Immature natural killer cell (primary cell): Measurements from ENCODE around the gene TTPAL. TPM values are rescaled to one million over a fixed set of nuclear protein-coding genes. Genes with fewer than 3 reads are reported as not detected.

Experiments
- DNase-seq, 3 donors: peaks; one replicate each; pipeline ENCODE4 v3.0.0; 2022; ENCODE audit warnings: mixed read lengths in 1 of 3
- H3K27ac Mint-ChIP-seq, 6 donors: one replicate each; pipeline ENCODE4 v1.8.0; 2020; ENCODE audit warnings: mixed read lengths in 6 of 6, mild to moderate bottlenecking in 5 of 6, inconsistent platforms in 4 of 6, moderate library complexity in 3 of 6
- H3K27me3 Mint-ChIP-seq, 3 donors: one replicate each; pipeline ENCODE4 v1.8.0; 2020 to 2021; ENCODE audit warnings: low read depth in 3 of 3, mild to moderate bottlenecking in 3 of 3, mixed read lengths in 3 of 3, moderate library complexity in 3 of 3, inconsistent platforms in 1 of 3
- H3K36me3 Mint-ChIP-seq, 3 donors: one replicate each; pipeline ENCODE4 v1.8.0; 2020; ENCODE audit warnings: mixed read lengths in 3 of 3, inconsistent platforms in 2 of 3, mild to moderate bottlenecking in 2 of 3
- H3K4me1 Mint-ChIP-seq, 2 donors: one replicate each; pipeline ENCODE4 v1.8.0; 2020; ENCODE audit warnings: inconsistent platforms in 2 of 2, mild to moderate bottlenecking in 2 of 2, mixed read lengths in 2 of 2, moderate library complexity in 1 of 2
- H3K4me3 Mint-ChIP-seq, 5 donors: one replicate each; pipeline ENCODE4 v1.8.0; 2020; ENCODE audit warnings: mild to moderate bottlenecking in 5 of 5, mixed read lengths in 5 of 5, inconsistent platforms in 3 of 5, moderate library complexity in 3 of 5
- H3K9me3 Mint-ChIP-seq, 6 donors: one replicate each; pipeline ENCODE4 v1.8.0; 2020; ENCODE audit warnings: mild to moderate bottlenecking in 6 of 6, mixed read lengths in 6 of 6, inconsistent platforms in 4 of 6, moderate library complexity in 3 of 6
- polyA plus RNA-seq, 3 donors: library from polyadenylated mRNA; unstranded; fragments of 300-500 nt; fragmentation: Illumina TruSeq; gene quantifications; one replicate each; pipeline ENCODE4 v1.2.3, GENCODE V29; 2021

The TTPAL gene
- polyA plus RNA-seq, 3 donors from 2014 or later: 5.0 to 13.8 (median 5.6) TPM

DNA sequence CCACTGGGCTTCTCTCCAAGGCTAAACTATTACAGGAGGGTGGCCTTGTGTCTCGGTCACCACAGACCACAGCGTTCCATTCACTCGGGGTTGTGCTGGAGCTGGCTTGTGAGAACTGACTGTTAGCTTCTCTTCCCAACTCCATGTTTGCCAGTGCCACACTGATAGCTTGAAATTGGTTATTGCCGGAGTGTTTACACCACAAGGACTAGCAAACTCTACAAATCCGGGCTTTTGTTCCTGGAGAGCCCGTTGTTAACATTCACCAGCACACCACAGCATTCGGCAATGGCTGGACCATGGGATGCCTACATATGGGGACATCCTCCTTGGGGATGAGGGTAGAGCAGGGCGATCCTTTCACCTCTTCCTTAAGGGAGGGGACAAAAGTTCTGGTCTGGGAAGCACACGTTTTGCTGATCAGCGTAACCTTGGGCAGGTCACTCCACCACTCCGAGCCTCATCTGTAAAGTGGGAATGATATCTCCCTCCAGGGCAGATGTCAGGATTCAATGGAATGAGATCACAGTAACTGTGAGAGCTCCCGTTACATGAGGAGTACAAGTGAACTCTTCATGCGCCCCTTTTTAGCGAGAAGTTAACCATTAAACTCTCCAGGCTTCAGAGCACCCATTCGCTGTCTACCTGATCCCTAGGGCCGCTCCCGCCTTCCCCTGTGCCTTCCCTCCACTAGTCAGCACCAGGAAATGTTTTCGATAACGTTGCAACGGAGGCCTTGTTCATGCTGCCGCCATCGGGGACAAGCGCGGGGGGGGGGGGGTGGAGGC lies 41.7 kb upstream of the TTPAL start:
- H3K4me1 Mint-ChIP-seq: no peaks in the 10 kb centered on the region
- H3K27me3 Mint-ChIP-seq: peaks cover 0 to 6% (median 3%) of the 10 kb centered on the region in 3 donors
- H3K27ac Mint-ChIP-seq: no peak overlapping the region
- DNase-seq: no peak
- no peak overlapping the region for H3K4me3 Mint-ChIP-seq
- no peaks in the 10 kb centered on the region for H3K36me3 Mint-ChIP-seq
- no peaks in the 10 kb centered on the region for H3K9me3 Mint-ChIP-seq

DNA sequence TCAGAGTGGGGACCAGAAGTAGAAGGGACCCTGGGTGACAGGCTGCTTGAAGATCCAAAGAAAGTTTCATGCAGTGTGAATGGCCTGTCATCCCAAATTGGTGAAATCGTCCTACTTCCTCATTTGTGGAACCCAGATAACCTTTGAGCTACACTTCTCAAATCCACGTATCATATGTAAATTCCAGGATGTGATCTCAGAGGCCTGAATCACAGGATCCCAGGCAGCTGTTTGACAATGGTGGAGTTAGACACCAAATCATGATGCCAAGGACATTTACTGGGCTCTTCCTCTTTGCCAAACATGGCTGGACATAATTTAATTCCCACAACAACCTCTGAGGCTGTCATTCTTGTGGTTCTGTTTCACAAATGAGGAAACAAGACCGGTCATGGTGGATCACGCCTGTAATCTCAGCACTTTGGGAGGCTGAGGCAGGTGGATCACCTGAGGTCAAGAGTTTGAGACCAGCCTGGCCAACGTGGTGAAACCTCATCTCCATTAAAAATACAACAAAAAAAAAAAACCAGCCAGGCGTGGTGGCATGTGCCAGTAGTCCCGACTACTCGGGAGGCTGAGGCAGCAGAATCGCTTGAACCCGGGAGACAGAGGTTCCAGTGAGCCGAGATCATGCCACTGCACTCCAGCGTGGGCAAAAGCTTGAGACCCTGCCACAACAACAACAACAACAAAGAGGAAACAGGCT lies 39.9 kb upstream of the TTPAL start:
- H3K4me3 Mint-ChIP-seq: no peak overlapping the region
- no peaks in the 10 kb centered on the region for H3K9me3 Mint-ChIP-seq
- no peak overlapping the region for H3K27ac Mint-ChIP-seq
- H3K4me1 Mint-ChIP-seq: no peaks in the 10 kb centered on the region
- peaks cover 0 to 6% (median 3%) of the 10 kb centered on the region in 3 donors for H3K27me3 Mint-ChIP-seq
- H3K36me3 Mint-ChIP-seq: no peaks in the 10 kb centered on the region
- DNase-seq: no peak

DNA sequence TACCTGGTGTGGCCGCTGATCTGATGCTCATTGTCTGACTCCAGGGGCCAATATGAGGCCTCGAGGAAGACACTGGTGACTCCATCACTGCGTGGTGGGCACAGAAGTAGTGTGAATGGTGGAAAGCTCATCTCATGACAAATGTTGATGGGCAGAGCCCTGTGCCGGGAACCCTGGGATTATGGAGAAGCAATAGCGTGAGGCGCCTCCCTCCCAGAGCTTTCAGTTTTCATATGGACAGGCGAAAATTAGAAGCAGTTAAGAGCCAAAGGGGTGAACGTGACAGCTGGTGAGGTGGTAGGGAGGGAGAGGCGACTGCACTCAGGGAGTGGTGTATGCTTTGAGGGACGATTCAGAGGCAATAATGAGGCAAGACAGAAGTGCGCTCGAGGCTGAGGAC lies 39.3 kb upstream of the TTPAL start:
- H3K36me3 Mint-ChIP-seq: no peaks in the 10 kb centered on the region
- no peak for DNase-seq

GRCh38 chr20:44437497-44437896 lies 38.2 kb upstream of the TTPAL start:
- Mint-ChIP-seq H3K9me3 (no peaks in the 10 kb centered on the region), H3K4me3 (no peak overlapping the region), H3K27me3 (peaks cover 0 to 6% (median 2%) of the 10 kb centered on the region in 3 donors), H3K27ac (no peak overlapping the region), H3K36me3 (no peaks in the 10 kb centered on the region), H3K4me1 (no peaks in the 10 kb centered on the region)
- DNase-seq: no peak

More for the DNA sequence above, 39.3 kb upstream of the TTPAL start:
- Mint-ChIP-seq H3K27me3 (peaks cover 0 to 6% (median 4%) of the 10 kb centered on the region in 3 donors), H3K4me1 (no peaks in the 10 kb centered on the region), H3K27ac (no peak overlapping the region), H3K9me3 (no peaks in the 10 kb centered on the region), H3K4me3 (no peak overlapping the region)

DNA sequence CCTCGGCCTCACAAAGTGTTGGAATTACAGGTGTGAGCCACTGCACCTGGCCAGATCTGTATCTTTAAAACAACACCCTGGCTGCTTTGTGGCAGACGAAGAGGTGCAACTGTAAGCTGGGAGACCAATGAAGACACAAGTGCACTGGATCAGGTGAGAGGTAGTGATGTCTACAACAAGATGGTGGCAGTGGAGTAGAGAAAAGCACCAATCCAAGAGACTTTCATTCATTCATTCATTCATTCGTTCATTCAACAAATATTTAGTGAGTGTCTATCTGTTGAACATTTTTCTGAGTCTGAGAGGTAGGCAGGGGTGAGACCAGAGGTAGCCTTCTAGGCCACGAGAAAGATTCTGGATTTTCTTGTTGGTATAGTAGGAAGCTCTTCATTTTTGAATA lies 36.9 kb upstream of the TTPAL start:
- H3K4me1 Mint-ChIP-seq: no peaks in the 10 kb centered on the region
- no peaks in the 10 kb centered on the region for H3K36me3 Mint-ChIP-seq
- no peak overlapping the region for H3K27ac Mint-ChIP-seq
- no peaks in the 10 kb centered on the region for H3K9me3 Mint-ChIP-seq
- H3K4me3 Mint-ChIP-seq: no peak overlapping the region
- peaks cover under 1 to 6% (median 2%) of the 10 kb centered on the region in 3 donors for H3K27me3 Mint-ChIP-seq
- DNase-seq: no peak

DNA sequence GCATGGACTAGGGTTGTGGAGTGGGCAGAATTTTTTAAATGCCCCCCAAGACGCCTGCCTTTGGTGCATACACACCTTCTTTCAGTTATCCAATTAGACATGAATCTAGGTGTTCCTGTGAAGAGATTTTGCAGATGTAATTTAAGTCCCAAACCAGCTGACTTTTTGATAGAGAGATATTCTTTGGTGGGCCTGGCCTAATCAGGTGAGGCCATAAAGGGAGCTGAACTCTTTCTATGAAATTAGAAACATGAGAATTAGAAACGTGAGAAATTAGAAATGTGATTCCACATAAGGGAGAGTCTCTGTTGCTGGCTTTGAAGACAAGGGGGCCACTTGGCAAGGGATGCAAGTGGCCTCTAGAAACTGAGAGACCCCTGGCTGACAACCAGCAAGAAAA lies 36.4 kb upstream of the TTPAL start:
- Mint-ChIP-seq H3K9me3 (no peaks in the 10 kb centered on the region), H3K27me3 (peaks cover 2 to 6% (median 3%) of the 10 kb centered on the region in 3 donors), H3K4me1 (no peaks in the 10 kb centered on the region), H3K4me3 (no peak overlapping the region), H3K36me3 (no peaks in the 10 kb centered on the region), H3K27ac (no peak overlapping the region)
- no peak for DNase-seq

- no peak for DNase-seq
- Mint-ChIP-seq H3K27ac (no peak overlapping the region), H3K4me3 (no peak overlapping the region), H3K36me3 (no peaks in the 10 kb centered on the region), H3K27me3 (peaks cover 2 to 9% (median 3%) of the 10 kb centered on the region in 3 donors), H3K9me3 (no peaks in the 10 kb centered on the region), H3K4me1 (no peaks in the 10 kb centered on the region)
Measured at GRCh38 chr20:44442298-44443070, 33.2 kb upstream of the TTPAL start.

DNA sequence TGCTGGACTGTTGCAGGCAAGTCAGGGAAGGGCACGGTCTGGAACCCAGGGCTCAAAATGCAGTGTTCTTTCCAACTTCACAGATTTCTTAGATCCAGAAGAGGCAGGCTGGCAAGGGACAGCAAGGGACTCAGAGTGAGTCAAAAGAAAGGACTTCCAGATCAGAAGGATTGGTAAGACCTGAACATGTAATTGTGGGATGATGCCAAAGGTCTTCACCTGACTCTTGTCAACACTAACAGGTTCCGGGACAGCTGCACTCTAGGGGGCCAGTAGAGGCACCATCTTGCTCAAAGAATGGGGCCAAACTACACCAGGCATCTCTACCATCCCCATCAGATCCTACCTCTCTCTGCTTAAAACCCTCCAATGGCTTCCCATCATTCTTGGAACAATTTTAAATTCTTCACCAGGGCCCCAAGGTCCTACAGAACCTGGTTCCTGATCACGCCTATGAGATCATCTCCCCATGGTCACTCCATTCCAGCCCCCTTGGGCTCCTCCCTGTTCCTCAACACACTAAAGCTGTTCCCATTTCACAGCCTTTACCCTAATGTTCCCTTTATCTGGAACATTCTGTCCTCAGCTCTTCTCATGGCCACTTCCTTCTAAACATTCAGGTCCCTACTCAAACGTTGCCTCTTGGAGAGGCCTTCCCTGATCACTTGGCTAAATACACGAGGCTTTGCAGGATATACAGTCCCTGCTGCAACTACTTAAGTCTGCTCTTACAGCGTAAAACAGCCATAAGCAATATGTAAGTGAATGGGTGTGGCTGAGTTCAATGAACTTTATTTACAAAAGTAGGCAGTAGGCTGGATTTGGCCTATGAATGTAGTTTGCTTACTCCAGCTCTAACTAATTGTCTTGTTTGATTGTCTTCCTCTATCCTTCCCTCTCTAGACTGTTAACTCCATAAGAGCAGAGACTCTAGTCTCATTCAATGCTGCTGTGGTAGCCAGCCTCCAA lies 29.6 kb upstream of the TTPAL start:
- no peaks in the 10 kb centered on the region for H3K4me1 Mint-ChIP-seq
- H3K9me3 Mint-ChIP-seq: no peaks in the 10 kb centered on the region
- H3K4me3 Mint-ChIP-seq: no peak overlapping the region
- no peak for DNase-seq
- no peaks in the 10 kb centered on the region for H3K36me3 Mint-ChIP-seq
- no peak overlapping the region for H3K27ac Mint-ChIP-seq
- peaks cover 0 to 10% (median 3%) of the 10 kb centered on the region in 3 donors for H3K27me3 Mint-ChIP-seq

- H3K27me3 Mint-ChIP-seq: peaks cover 0 to 10% (median 3%) of the 10 kb centered on the region in 3 donors
- no peaks in the 10 kb centered on the region for H3K9me3 Mint-ChIP-seq
- DNase-seq: no peak
- H3K27ac Mint-ChIP-seq: peak overlapping the region in 1 of 6 donors; percentile 9
- H3K4me3 Mint-ChIP-seq: no peak overlapping the region
- H3K36me3 Mint-ChIP-seq: no peaks in the 10 kb centered on the region
- H3K4me1 Mint-ChIP-seq: no peaks in the 10 kb centered on the region
Measured at GRCh38 chr20:44447827-44448419, 27.8 kb upstream of the TTPAL start.

DNA sequence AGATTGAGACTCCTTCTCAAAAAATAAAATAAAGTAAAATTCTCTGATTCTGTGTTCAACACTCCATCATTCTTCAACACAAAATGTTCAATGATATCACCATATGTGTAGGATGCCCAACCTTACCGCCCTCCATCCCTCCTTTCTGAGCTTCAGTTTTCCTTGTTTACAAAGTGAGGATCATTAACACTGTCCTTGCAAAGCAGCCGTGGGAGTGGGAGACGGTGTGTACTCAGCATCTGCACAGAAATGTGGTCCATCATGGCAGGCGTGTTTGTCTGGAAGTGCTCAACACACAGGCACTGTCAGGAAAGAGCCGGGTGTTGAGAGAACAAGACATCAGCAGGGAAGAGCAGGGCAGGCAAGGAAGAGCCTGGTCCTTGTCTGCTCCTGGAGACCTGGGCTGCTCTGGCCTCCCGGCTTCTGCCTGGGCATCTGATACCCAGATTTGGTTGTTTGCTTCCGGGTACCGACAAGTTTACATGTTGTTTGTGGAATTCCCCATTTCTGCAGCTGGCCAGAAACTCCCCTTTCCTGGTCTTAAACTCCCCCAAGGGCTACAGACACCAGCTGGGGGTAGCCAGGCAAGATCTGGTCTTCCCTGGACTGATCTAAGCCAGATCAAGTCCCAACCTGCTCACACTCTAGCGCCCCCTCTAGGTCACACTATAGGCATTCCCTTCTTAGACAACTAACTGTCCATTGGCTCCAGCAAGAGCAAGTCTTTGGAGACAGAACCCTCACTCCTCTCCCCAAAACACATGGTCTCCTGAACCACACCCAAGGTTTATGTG lies 26.7 kb upstream of the TTPAL start:
- H3K36me3 Mint-ChIP-seq: no peaks in the 10 kb centered on the region

DNA sequence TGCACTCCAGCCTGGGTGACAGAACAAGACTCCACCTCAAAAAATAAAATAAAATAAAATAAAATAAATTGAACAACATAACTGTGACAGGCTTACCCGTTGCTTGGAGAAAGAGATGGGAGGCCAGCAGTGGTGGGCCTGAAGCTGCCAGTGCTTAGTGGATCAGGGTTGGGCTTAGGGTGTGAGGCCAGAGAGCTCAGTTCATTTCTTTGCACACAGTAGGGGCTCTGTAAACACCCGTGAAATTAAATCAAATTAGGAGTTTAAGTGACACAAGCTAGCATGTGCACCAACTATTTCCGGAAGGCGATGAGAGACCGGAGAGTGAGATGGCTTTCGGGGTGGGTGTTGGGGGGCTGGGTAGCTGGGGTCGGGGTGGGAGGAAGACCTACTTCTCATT lies 25.8 kb upstream of the TTPAL start:
- Mint-ChIP-seq H3K4me1 (no peaks in the 10 kb centered on the region), H3K4me3 (no peak overlapping the region), H3K27ac (no peak overlapping the region), H3K36me3 (no peaks in the 10 kb centered on the region), H3K9me3 (no peaks in the 10 kb centered on the region), H3K27me3 (peaks cover 0 to 10% (median 0%) of the 10 kb centered on the region in 3 donors)
- DNase-seq: no peak

More for the DNA sequence above, 26.7 kb upstream of the TTPAL start:
- DNase-seq: no peak
- Mint-ChIP-seq H3K4me3 (no peak overlapping the region), H3K27ac (no peak overlapping the region), H3K4me1 (no peaks in the 10 kb centered on the region), H3K27me3 (peaks cover 0 to 10% (median 1%) of the 10 kb centered on the region in 3 donors), H3K9me3 (no peaks in the 10 kb centered on the region)

- Mint-ChIP-seq H3K27me3 (peaks cover 0 to 7% (median 0%) of the 10 kb centered on the region in 3 donors), H3K27ac (no peak overlapping the region), H3K4me1 (no peaks in the 10 kb centered on the region), H3K9me3 (no peaks in the 10 kb centered on the region), H3K4me3 (no peak overlapping the region), H3K36me3 (no peaks in the 10 kb centered on the region)
- DNase-seq: no peak
Measured at GRCh38 chr20:44450281-44450889, 25.3 kb upstream of the TTPAL start.
